HEK293 (cell line): Measurements from ENCODE around the gene UST.

Experiments
- CTCF ChIA-PET: fragments of 350-600 bp; formaldehyde crosslinking; extraction: SDS; loops from one replicate; lab custom pipeline; 2021; ENCODE audit warnings: antibody characterized with exemption; lab: Yijun Ruan, JAX
- POLR2A ChIA-PET: fragments of 300-600 bp; formaldehyde crosslinking; extraction: SDS; loops from one replicate; lab custom pipeline; 2020; ENCODE audit warnings: antibody characterized with exemption, inconsistent platforms; lab: Yijun Ruan, JAX
- H3K27ac ChIP-seq: fragments of 200-500 bp; sonication (Bioruptor generic); 2 replicates; pipeline ENCODE4 v1.5.1; 2014; ENCODE audit warnings: low read depth, low read length, control low read depth, inconsistent platforms; ENCODE audit errors: extremely low read depth
- H3K36me3 ChIP-seq, 2 experiments: fragments of 200-500 bp in 1 of 2; sonication (Bioruptor generic) in 1 of 2; 1 replicate in 1 of 2; 2 replicates in 1 of 2; pipeline ENCODE4 v1.5.1; 2014 to 2017; ENCODE audit warnings: inconsistent platforms in 2 of 2, low read length in 2 of 2; ENCODE audit not compliant: control insufficient read depth in 2 of 2, insufficient read depth in 1 of 2
- H3K4me1 ChIP-seq: fragments of 200-500 bp; sonication (Bioruptor generic); 2 replicates; pipeline ENCODE4 v1.5.1; 2014; ENCODE audit warnings: mild to moderate bottlenecking, low read length, inconsistent platforms; ENCODE audit not compliant: control insufficient read depth, insufficient read depth
- H3K4me3 ChIP-seq: 2 replicates; pipeline ENCODE4 v1.5.1; 2011; ENCODE audit warnings: low read depth, mild to moderate bottlenecking, control low read depth, low read length, moderate library complexity
- H3K9me3 ChIP-seq: fragments of 200-500 bp; sonication (Bioruptor generic); 2 replicates; pipeline ENCODE4 v1.5.1; 2014; ENCODE audit warnings: low read depth, low read length, inconsistent platforms; ENCODE audit not compliant: control insufficient read depth, insufficient read depth
- FEZF1 ChIP-seq: fragments of 450-650 bp; formaldehyde crosslinking; IDR thresholded peaks from 2 replicates; pipeline ENCODE4 v1.5.1; 2016; ENCODE audit warnings: missing biosample characterization, missing genetic modification characterization
- GLIS1 ChIP-seq: fragments of 450-650 bp; formaldehyde crosslinking; IDR thresholded peaks from 2 replicates; pipeline ENCODE4 v1.5.1; 2016; ENCODE audit warnings: missing biosample characterization, missing genetic modification characterization
- KLF8 ChIP-seq: fragments of 450-650 bp; formaldehyde crosslinking; IDR thresholded peaks from 2 replicates; pipeline ENCODE4 v1.5.1; 2016; ENCODE audit warnings: missing biosample characterization, missing genetic modification characterization
- KLF9 ChIP-seq: fragments of 450-650 bp; formaldehyde crosslinking; IDR thresholded peaks from 2 replicates; pipeline ENCODE4 v1.5.1; 2016; ENCODE audit warnings: missing biosample characterization, missing genetic modification characterization, low read depth
- SP3 ChIP-seq: fragments of 450-650 bp; formaldehyde crosslinking; IDR thresholded peaks from 2 replicates; pipeline ENCODE4 v1.5.1; 2016; ENCODE audit warnings: missing biosample characterization, missing genetic modification characterization
- YY2 ChIP-seq: fragments of 450-650 bp; formaldehyde crosslinking; IDR thresholded peaks from 2 replicates; pipeline ENCODE4 v1.5.1; 2016; ENCODE audit warnings: missing biosample characterization, missing genetic modification characterization
- ZBTB7A ChIP-seq: fragments of 450-650 bp; formaldehyde crosslinking; IDR thresholded peaks from 2 replicates; pipeline ENCODE4 v1.5.1; 2016; ENCODE audit warnings: low read depth, missing biosample characterization, missing genetic modification characterization
- ZFP37 ChIP-seq: fragments of 450-650 bp; formaldehyde crosslinking; IDR thresholded peaks from 2 replicates; pipeline ENCODE4 v1.5.1; 2016; ENCODE audit warnings: missing biosample characterization, missing genetic modification characterization
- ZFP69B ChIP-seq: fragments of 450-650 bp; formaldehyde crosslinking; IDR thresholded peaks from 2 replicates; pipeline ENCODE4 v1.5.1; 2016; ENCODE audit warnings: missing biosample characterization, missing genetic modification characterization
- ZNF140 ChIP-seq: fragments of 450-650 bp; formaldehyde crosslinking; IDR thresholded peaks from 2 replicates; pipeline ENCODE4 v1.5.1; 2016; ENCODE audit warnings: missing biosample characterization, missing genetic modification characterization
- ZNF184 ChIP-seq: fragments of 450-650 bp; IDR thresholded peaks from 2 replicates; pipeline ENCODE4 v1.5.1; 2018; ENCODE audit warnings: missing biosample characterization, mild to moderate bottlenecking, missing genetic modification characterization
- ZNF248 ChIP-seq: fragments of 450-650 bp; formaldehyde crosslinking; IDR thresholded peaks from 2 replicates; pipeline ENCODE4 v1.5.1; 2017; ENCODE audit warnings: missing biosample characterization, missing genetic modification characterization
- ZNF391 ChIP-seq: fragments of 450-650 bp; formaldehyde crosslinking; IDR thresholded peaks from 2 replicates; pipeline ENCODE4 v1.5.1; 2016; ENCODE audit warnings: low read depth, missing biosample characterization, missing genetic modification characterization, borderline replicate concordance
- ZNF561 ChIP-seq: fragments of 450-650 bp; IDR thresholded peaks from 2 replicates; pipeline ENCODE4 v1.5.1; 2018; ENCODE audit warnings: missing biosample characterization, missing genetic modification characterization, borderline replicate concordance
- ZNF571 ChIP-seq: fragments of 450-650 bp; formaldehyde crosslinking; IDR thresholded peaks from 2 replicates; pipeline ENCODE4 v1.5.0; 2017; ENCODE audit warnings: missing biosample characterization, missing genetic modification characterization
- ZNF600 ChIP-seq: fragments of 450-650 bp; formaldehyde crosslinking; IDR thresholded peaks from 2 replicates; pipeline ENCODE4 v1.5.1; 2016; ENCODE audit warnings: missing biosample characterization, missing genetic modification characterization
- ZNF626 ChIP-seq: fragments of 450-650 bp; sonication (Bioruptor Pico); formaldehyde crosslinking; IDR thresholded peaks from 2 replicates; pipeline ENCODE4 v1.5.1; 2018; ENCODE audit warnings: missing biosample characterization, missing genetic modification characterization, inconsistent platforms
- ZNF658 ChIP-seq: fragments of 450-650 bp; formaldehyde crosslinking; IDR thresholded peaks from 2 replicates; pipeline ENCODE4; 2016; ENCODE audit warnings: missing biosample characterization, missing genetic modification characterization
- ZNF660 ChIP-seq: fragments of 450-650 bp; IDR thresholded peaks from 2 replicates; pipeline ENCODE4 v1.5.1; 2018; ENCODE audit warnings: missing biosample characterization, mild to moderate bottlenecking, missing genetic modification characterization
- ZNF707 ChIP-seq: fragments of 450-650 bp; formaldehyde crosslinking; IDR thresholded peaks from 2 replicates; pipeline ENCODE4 v1.5.1; 2016; ENCODE audit warnings: missing biosample characterization, missing genetic modification characterization
- ZNF747 ChIP-seq: fragments of 450-650 bp; formaldehyde crosslinking; IDR thresholded peaks from 2 replicates; pipeline ENCODE4 v1.5.1; 2016; ENCODE audit warnings: missing biosample characterization, missing genetic modification characterization
- ZSCAN30 ChIP-seq: fragments of 450-650 bp; IDR thresholded peaks from 2 replicates; pipeline ENCODE4 v1.5.1; 2018; ENCODE audit warnings: missing biosample characterization, mild to moderate bottlenecking, missing genetic modification characterization, moderate library complexity
- TF ChIP-seq, protein P1 (sequence below): fragments of 450-650 bp; formaldehyde crosslinking; IDR thresholded peaks from 2 replicates; pipeline ENCODE4 v1.5.1; 2017; ENCODE audit warnings: missing biosample characterization, missing genetic modification characterization
- TF ChIP-seq, protein P2 (sequence below): fragments of 450-650 bp; IDR thresholded peaks from 2 replicates; pipeline ENCODE4 v1.5.1; 2018; ENCODE audit warnings: missing biosample characterization, missing genetic modification characterization
- TF ChIP-seq, protein P3 (sequence below): fragments of 450-650 bp; formaldehyde crosslinking; IDR thresholded peaks from 2 replicates; pipeline ENCODE4 v1.5.1; 2016; ENCODE audit warnings: missing biosample characterization, missing genetic modification characterization, borderline replicate concordance

Gene UST

DNA sequence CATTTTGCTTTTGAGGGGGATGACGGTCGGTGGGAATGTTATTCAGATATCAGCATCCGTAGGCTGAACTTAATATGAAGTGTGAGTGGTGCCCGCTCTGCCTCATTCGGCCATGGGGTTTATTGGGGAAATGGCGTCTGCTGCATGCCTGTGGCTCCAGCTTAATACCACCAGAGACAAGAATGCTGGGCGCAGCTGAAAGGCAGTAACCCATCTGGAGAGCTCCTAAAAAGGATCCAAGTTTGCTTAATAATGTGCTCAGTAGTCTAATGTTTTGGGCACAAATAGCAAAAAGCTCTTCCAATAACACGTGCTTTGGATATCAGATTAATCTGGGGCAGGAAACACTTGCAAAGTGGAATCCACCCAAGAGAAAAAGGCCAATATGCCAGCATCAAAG, 297.7 kb downstream of the UST start:
- H3K9me3 ChIP-seq, result no peaks in the 10 kb centered on the region
- no peak overlapping the region for H3K4me3 ChIP-seq
- no peaks in the 10 kb centered on the region for H3K4me1 ChIP-seq
- ChIA-PET POLR2A (no interaction called here), CTCF (interaction anchor here (0.6 to 2.9 kb wide), 10 partner anchors 10 to 479 kb away, joined by 3 to 22 read pairs (median 4); no protein-coding TSS in a partner anchor)
- TF ChIP-seq ZFP37 (tag by site-specific recombination) (no peak), ZNF571 (tag by site-specific recombination) (no peak)
- H3K36me3 ChIP-seq, result peaks cover 0 to 3% of the 10 kb centered on the region in 2 experiments; a peak in 1 of 3 replicates
- H3K27ac ChIP-seq, result no peak overlapping the region

DNA sequence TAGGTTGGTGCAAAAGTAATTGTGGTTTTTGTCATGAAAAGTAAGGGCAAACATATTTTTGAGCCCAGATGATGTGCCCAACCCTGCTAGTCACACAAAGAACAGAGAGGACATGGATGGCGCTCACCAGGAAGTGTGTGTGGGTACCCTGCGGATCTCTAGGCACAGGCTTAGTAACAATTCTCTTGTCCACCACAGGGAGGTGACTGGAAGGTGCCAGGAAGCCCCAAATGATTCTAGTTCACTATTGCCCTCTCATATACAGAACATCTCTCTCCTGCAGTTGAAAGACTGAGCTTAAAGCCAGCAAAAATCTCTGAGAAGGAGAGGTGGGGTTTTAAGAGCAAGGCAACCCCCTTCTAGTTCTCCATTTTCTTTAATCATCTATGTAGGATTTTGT, 298.6 kb downstream of the UST start:
- no peaks in the 10 kb centered on the region for H3K4me1 ChIP-seq
- no peak overlapping the region for H3K4me3 ChIP-seq
- ChIA-PET CTCF (interaction anchor here (0.5 to 2.5 kb wide), 6 partner anchors 16 to 472 kb away, joined by 3 to 13 read pairs (median 4); no protein-coding TSS in a partner anchor), POLR2A (no interaction called here)
- H3K9me3 ChIP-seq, result no peaks in the 10 kb centered on the region
- H3K36me3 ChIP-seq, result peaks cover 0 to 3% of the 10 kb centered on the region in 2 experiments; a peak in 1 of 3 replicates
- no peak overlapping the region for H3K27ac ChIP-seq
- TF ChIP-seq ZNF660, result no peak
- no peak for TF ChIP-seq ZNF391
- TF ChIP-seq, protein P1, sequence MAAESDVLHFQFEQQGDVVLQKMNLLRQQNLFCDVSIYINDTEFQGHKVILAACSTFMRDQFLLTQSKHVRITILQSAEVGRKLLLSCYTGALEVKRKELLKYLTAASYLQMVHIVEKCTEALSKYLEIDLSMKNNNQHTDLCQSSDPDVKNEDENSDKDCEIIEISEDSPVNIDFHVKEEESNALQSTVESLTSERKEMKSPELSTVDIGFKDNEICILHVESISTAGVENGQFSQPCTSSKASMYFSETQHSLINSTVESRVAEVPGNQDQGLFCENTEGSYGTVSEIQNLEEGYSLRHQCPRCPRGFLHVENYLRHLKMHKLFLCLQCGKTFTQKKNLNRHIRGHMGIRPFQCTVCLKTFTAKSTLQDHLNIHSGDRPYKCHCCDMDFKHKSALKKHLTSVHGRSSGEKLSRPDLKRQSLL (tag by site-specific recombination), result no peak
- TF ChIP-seq FEZF1 (tag by site-specific recombination), result no peak
- no peak for TF ChIP-seq ZFP69B (tag by site-specific recombination)

DNA sequence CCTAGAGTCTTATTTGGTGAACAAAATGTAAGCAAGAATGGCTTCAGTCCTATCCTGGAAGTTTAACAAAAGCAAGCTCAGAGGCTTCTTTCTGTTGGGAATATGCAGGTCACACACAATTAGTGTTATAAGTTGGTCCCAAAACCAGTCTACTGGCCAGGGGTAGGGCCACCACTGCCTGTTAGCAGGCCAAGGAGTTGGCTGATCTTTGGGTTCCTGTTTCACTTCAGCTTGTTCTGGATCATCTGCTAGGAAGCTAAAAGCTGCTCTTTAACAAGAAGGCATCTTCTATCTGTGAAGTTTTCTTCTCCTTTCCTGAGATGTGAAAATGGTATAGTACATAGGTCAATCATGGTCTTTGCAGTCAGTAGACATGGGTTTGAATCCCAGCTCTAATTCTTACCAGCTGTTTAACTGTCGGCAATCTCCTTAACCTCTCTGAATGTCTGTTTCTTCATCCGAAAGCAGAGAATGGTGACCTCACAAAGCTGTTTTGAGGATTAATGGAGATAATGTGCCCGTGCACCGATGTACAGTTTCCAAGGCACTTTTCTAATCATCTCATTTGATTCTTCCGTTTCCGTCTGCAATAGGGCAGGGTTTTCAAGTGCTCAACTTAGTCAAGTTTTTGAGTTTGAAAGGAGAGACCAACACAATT, 299.5 kb downstream of the UST start:
- ChIA-PET CTCF (interaction anchor here (0.6 to 2.5 kb wide), 8 partner anchors 16 to 471 kb away, joined by 3 to 13 read pairs (median 4); no protein-coding TSS in a partner anchor), POLR2A (interaction anchor here (1.4 kb wide), 1 partner anchor 18 kb away, joined by 3 read pairs; no protein-coding TSS in a partner anchor)
- no peaks in the 10 kb centered on the region for H3K4me1 ChIP-seq
- peaks cover 0 to 2% of the 10 kb centered on the region in 2 experiments; a peak in 1 of 3 replicates for H3K36me3 ChIP-seq
- H3K27ac ChIP-seq, result no peak overlapping the region
- H3K4me3 ChIP-seq, result no peak overlapping the region
- H3K9me3 ChIP-seq, result no peaks in the 10 kb centered on the region
- TF ChIP-seq SP3 (tag by site-specific recombination) (no peak), ZNF184 (tag by site-specific recombination) (no peak), KLF8 (tag by site-specific recombination) (no peak), ZNF707 (no peak), YY2 (tag by site-specific recombination) (no peak), ZNF600 (no peak), ZBTB7A (tag by site-specific recombination) (no peak), ZNF561 (no peak), ZSCAN30 (tag by site-specific recombination) (no peak), GLIS1 (tag by site-specific recombination) (no peak), ZNF626 (no peak), ZNF248 (tag by site-specific recombination) (no peak), ZNF140 (tag by site-specific recombination) (no peak), ZNF658 (tag by site-specific recombination) (no peak), KLF9 (no peak), ZNF747 (tag by site-specific recombination) (no peak)
- TF ChIP-seq, protein P2, sequence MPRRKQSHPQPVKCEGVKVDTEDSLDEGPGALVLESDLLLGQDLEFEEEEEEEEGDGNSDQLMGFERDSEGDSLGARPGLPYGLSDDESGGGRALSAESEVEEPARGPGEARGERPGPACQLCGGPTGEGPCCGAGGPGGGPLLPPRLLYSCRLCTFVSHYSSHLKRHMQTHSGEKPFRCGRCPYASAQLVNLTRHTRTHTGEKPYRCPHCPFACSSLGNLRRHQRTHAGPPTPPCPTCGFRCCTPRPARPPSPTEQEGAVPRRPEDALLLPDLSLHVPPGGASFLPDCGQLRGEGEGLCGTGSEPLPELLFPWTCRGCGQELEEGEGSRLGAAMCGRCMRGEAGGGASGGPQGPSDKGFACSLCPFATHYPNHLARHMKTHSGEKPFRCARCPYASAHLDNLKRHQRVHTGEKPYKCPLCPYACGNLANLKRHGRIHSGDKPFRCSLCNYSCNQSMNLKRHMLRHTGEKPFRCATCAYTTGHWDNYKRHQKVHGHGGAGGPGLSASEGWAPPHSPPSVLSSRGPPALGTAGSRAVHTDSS, result no peak
- TF ChIP-seq, protein P3, sequence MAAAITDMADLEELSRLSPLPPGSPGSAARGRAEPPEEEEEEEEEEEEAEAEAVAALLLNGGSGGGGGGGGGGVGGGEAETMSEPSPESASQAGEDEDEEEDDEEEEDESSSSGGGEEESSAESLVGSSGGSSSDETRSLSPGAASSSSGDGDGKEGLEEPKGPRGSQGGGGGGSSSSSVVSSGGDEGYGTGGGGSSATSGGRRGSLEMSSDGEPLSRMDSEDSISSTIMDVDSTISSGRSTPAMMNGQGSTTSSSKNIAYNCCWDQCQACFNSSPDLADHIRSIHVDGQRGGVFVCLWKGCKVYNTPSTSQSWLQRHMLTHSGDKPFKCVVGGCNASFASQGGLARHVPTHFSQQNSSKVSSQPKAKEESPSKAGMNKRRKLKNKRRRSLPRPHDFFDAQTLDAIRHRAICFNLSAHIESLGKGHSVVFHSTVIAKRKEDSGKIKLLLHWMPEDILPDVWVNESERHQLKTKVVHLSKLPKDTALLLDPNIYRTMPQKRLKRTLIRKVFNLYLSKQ, result no peak
